ENCODE results near the gene FAS. TPM values are rescaled to one million over a fixed set of nuclear protein-coding genes. Genes with fewer than 3 reads are reported as not detected.

Gene FAS
- total RNA-seq, 1 experiment from 2014 or later, result 9.3 TPM

DNA sequence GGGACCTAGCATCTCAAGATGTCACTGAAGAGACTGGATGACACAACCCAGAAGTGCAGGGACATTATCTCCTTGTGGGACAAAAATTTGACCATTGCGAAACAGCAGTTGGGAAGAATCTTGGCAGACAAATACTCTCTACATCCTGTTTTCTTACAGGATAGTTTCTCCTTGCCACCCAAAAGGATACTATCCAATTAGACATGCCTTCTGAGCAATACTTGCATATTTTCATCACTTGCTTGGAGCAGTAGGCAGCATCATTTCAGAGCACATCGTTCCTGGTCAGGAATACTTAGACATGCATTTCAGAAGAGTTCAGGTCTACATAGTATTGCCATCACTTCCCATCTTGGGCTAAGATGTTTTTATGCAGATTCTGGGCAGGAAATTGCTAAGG, 56.8 kb downstream of the FAS start:
- ChIA-PET POLR2A (no interaction called here), RAD21 (ENCODE audit: low non-redundant PET in 1 of 2, low total read pairs in 2 of 2, uncharacterized antibody in 2 of 2, unreplicated experiment in 2 of 2) (no interaction called here)

DNA sequence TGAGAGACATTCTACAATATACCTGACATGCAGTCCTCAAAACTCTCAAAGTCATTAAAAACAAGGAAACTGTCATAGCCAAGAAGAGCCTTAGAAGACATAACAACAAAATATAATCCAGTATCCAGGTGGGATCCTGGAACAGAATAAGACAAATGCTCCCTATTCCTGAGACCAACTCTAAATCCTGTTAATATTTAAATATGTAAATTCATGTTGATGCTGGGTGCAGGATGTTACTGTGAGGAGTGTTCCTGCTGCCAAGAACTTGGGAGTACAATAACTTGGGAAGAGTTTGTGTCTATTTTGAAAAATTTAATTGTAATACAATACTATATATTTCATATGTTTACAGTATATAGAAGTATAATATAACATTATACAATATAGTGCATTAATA, 61.0 kb downstream of the FAS start:
- H3K4me2 ChIP-seq (ENCODE audit: low read length), result no peak overlapping the region
- H3K36me3 ChIP-seq (ENCODE audit: control insufficient read depth in 1 of 2, insufficient read depth in 2 of 2, low read length in 2 of 2), result no peaks in the 10 kb centered on the region
- BruUV-seq (replicated peaks), result no TSS peak
- H3K4me3 ChIP-seq (replicated peaks in 1 of 2; ENCODE audit: low read depth in 1 of 2, low read length in 2 of 2), result no peak overlapping the region
- H3K9me2 ChIP-seq (ENCODE audit: insufficient read depth), result no peaks in the 10 kb centered on the region
- ChIA-PET CTCF (no interaction called here), RAD21 (ENCODE audit: low non-redundant PET in 1 of 2, low total read pairs in 2 of 2, uncharacterized antibody in 2 of 2, unreplicated experiment in 2 of 2) (no interaction called here), POLR2A (no interaction called here)
- H3K79me2 ChIP-seq (ENCODE audit: insufficient read depth, low read length), result no peaks in the 10 kb centered on the region
- intact Hi-C loops (cut with micrococcal nuclease), result no loop called here
- H3K9ac ChIP-seq (ENCODE audit: low read length), result no peak overlapping the region
- no peaks in the 10 kb centered on the region for H4K20me1 ChIP-seq (ENCODE audit: insufficient read depth)
- no peak overlapping the region for H3K27ac ChIP-seq (ENCODE audit: low read depth, low read length)
- H2AFZ ChIP-seq (ENCODE audit: low read depth, low read length, poor library complexity, severe bottlenecking), result no peak overlapping the region
- TF ChIP-seq CTCF (IDR thresholded peaks at IDR 0.05 in 2 of 3, conservative IDR thresholded peaks at IDR 0.05 in 1 of 3; ENCODE audit: borderline replicate concordance in 1 of 3, insufficient read depth in 1 of 3, low read depth in 2 of 3, low read length in 2 of 3) (no peak), ZNF274 (IDR thresholded peaks at IDR 0.05; ENCODE audit: low read depth, low read length) (no peak), EZH2 (IDR thresholded peaks at IDR 0.05) (no peak), SIN3A (IDR thresholded peaks at IDR 0.05; ENCODE audit: low read depth) (no peak), CBX3 (IDR thresholded peaks at IDR 0.05; ENCODE audit: low read depth) (no peak)
- TF ChIP-seq, protein P1, sequence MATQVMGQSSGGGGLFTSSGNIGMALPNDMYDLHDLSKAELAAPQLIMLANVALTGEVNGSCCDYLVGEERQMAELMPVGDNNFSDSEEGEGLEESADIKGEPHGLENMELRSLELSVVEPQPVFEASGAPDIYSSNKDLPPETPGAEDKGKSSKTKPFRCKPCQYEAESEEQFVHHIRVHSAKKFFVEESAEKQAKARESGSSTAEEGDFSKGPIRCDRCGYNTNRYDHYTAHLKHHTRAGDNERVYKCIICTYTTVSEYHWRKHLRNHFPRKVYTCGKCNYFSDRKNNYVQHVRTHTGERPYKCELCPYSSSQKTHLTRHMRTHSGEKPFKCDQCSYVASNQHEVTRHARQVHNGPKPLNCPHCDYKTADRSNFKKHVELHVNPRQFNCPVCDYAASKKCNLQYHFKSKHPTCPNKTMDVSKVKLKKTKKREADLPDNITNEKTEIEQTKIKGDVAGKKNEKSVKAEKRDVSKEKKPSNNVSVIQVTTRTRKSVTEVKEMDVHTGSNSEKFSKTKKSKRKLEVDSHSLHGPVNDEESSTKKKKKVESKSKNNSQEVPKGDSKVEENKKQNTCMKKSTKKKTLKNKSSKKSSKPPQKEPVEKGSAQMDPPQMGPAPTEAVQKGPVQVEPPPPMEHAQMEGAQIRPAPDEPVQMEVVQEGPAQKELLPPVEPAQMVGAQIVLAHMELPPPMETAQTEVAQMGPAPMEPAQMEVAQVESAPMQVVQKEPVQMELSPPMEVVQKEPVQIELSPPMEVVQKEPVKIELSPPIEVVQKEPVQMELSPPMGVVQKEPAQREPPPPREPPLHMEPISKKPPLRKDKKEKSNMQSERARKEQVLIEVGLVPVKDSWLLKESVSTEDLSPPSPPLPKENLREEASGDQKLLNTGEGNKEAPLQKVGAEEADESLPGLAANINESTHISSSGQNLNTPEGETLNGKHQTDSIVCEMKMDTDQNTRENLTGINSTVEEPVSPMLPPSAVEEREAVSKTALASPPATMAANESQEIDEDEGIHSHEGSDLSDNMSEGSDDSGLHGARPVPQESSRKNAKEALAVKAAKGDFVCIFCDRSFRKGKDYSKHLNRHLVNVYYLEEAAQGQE (IDR thresholded peaks at IDR 0.05; ENCODE audit: low read depth), result no peak
- no peaks in the 10 kb centered on the region for H3K9me3 ChIP-seq (ENCODE audit: control insufficient read depth in 1 of 2, insufficient read depth in 1 of 2, low read depth in 1 of 2, low read length in 2 of 2)
- no peaks in the 10 kb centered on the region for H3K4me1 ChIP-seq (ENCODE audit: control insufficient read depth in 1 of 2, insufficient read depth in 2 of 2, low read length in 2 of 2)
- no peaks in the 10 kb centered on the region for H3K27me3 ChIP-seq (ENCODE audit: insufficient read depth, low read length)
- ATAC-seq (no peak), DNase-seq (ENCODE audit: low read depth, low spot score) (no peak)

More for the DNA sequence above, 56.8 kb downstream of the FAS start:
- intact Hi-C loops (cut with micrococcal nuclease), result no loop called here
- no peak overlapping the region for H3K27ac ChIP-seq (ENCODE audit: low read depth, low read length)
- no peaks in the 10 kb centered on the region for H3K36me3 ChIP-seq (ENCODE audit: control insufficient read depth in 1 of 2, insufficient read depth in 2 of 2, low read length in 2 of 2)
- no peaks in the 10 kb centered on the region for H3K9me3 ChIP-seq (ENCODE audit: control insufficient read depth in 1 of 2, insufficient read depth in 1 of 2, low read depth in 1 of 2, low read length in 2 of 2)
- no peak for ATAC-seq
- DNase-seq (ENCODE audit: low read depth, low spot score), result no peak
- H3K9me2 ChIP-seq (ENCODE audit: insufficient read depth), result no peaks in the 10 kb centered on the region
- TF ChIP-seq JUND (IDR thresholded peaks at IDR 0.05) (no peak), YY1 (IDR thresholded peaks at IDR 0.05; ENCODE audit: extremely low read depth, insufficient replicate concordance, low read depth, low read length) (no peak), FOSL1 (IDR thresholded peaks at IDR 0.05; ENCODE audit: low read depth) (no peak), SIN3A (IDR thresholded peaks at IDR 0.05; ENCODE audit: low read depth) (no peak), ZNF274 (IDR thresholded peaks at IDR 0.05; ENCODE audit: low read depth, low read length) (no peak), ELF1 (IDR thresholded peaks at IDR 0.05; ENCODE audit: borderline replicate concordance, low read depth) (no peak), EGR1 (IDR thresholded peaks at IDR 0.05; ENCODE audit: low read depth) (no peak), EZH2phosphoT487 (IDR thresholded peaks at IDR 0.05; ENCODE audit: borderline replicate concordance) (no peak), POLR2A (IDR thresholded peaks at IDR 0.05; ENCODE audit: borderline replicate concordance, extremely low read depth, insufficient read depth, insufficient read length) (no peak), RAD21 (IDR thresholded peaks at IDR 0.05; ENCODE audit: low read depth) (no peak)
- TF ChIP-seq, protein P2, sequence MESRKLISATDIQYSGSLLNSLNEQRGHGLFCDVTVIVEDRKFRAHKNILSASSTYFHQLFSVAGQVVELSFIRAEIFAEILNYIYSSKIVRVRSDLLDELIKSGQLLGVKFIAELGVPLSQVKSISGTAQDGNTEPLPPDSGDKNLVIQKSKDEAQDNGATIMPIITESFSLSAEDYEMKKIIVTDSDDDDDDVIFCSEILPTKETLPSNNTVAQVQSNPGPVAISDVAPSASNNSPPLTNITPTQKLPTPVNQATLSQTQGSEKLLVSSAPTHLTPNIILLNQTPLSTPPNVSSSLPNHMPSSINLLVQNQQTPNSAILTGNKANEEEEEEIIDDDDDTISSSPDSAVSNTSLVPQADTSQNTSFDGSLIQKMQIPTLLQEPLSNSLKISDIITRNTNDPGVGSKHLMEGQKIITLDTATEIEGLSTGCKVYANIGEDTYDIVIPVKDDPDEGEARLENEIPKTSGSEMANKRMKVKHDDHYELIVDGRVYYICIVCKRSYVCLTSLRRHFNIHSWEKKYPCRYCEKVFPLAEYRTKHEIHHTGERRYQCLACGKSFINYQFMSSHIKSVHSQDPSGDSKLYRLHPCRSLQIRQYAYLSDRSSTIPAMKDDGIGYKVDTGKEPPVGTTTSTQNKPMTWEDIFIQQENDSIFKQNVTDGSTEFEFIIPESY (IDR thresholded peaks at IDR 0.05; ENCODE audit: extremely low read depth, insufficient replicate concordance, low read length), result no peak
- TF ChIP-seq, protein P3, sequence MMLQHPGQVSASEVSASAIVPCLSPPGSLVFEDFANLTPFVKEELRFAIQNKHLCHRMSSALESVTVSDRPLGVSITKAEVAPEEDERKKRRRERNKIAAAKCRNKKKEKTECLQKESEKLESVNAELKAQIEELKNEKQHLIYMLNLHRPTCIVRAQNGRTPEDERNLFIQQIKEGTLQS (IDR thresholded peaks at IDR 0.05), result no peak
- no peak overlapping the region for H3K9ac ChIP-seq (ENCODE audit: low read length)
- H3K27me3 ChIP-seq (ENCODE audit: insufficient read depth, low read length), result no peaks in the 10 kb centered on the region
- no peak overlapping the region for H2AFZ ChIP-seq (ENCODE audit: low read depth, low read length, poor library complexity, severe bottlenecking)
- H3K4me2 ChIP-seq (ENCODE audit: low read length), result no peak overlapping the region
- no peaks in the 10 kb centered on the region for H3K79me2 ChIP-seq (ENCODE audit: insufficient read depth, low read length)
- BruUV-seq (replicated peaks), result no TSS peak
- no peak overlapping the region for H3K4me3 ChIP-seq (replicated peaks in 1 of 2; ENCODE audit: low read depth in 1 of 2, low read length in 2 of 2)
- CTCF ChIA-PET, result no interaction called here
- no peaks in the 10 kb centered on the region for H4K20me1 ChIP-seq (ENCODE audit: insufficient read depth)
- no peaks in the 10 kb centered on the region for H3K4me1 ChIP-seq (ENCODE audit: control insufficient read depth in 1 of 2, insufficient read depth in 2 of 2, low read length in 2 of 2)

Data from HCT116 (cell line).